ENCODE results near the gene POTEH.
"Not testable (repeated sequence)": the region's sequence is repeated elsewhere in the genome, so short reads cannot be mapped to it uniquely, and the experiment has no call there.

POTEH gene

DNA sequence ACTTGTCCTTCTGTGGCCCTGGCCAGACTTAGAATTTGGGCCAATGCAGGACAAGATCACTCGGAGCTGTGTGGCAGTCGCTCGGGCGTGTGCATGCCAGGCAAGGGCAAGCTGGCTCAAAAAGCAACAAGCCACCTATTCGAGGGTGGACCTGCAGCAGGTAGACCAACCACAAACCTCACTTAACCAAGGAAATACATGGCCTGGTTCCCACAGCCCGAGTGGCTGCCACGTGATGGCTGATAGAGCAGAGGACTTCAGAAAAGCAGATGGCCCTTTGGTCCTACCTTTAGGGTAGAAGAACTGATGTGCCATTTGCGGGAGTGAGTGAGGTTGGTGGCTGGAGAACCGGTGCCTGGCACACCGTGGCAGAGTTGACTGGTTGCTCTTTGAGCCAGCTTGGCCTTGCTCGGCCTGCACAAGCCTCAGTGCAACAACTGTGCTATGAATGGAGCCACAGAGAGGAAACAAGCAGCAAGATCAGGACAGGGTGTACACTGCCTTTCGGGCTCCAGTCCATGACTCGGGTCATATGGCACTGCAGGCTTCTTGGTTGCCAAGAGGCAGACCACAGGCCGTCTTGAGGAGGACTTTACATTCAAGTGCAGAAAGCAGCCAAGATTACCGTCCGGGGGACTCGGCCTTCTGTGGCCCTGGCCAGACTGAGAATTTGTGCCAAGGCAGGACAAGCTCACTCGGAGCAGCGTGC is 39.5 kb downstream of the POTEH start:
- H3K4me3 ChIP-seq (ENCODE audit: low read depth, low read length); H3K9me3 ChIP-seq (ENCODE audit: insufficient read depth, low read depth, low read length); H2BK5ac ChIP-seq (ENCODE audit: low read depth, low read length, poor library complexity); H4K91ac ChIP-seq (ENCODE audit: low read depth, low read length); H3K79me2 ChIP-seq (ENCODE audit: control insufficient read depth, insufficient read depth, low read length, poor library complexity); H3K4me1 ChIP-seq (ENCODE audit: control insufficient read depth in 1 of 2, insufficient read depth in 2 of 2, low read length in 2 of 2); H3K27me3 ChIP-seq (ENCODE audit: insufficient read depth, low read length); H2BK12ac ChIP-seq (ENCODE audit: low read length); H3K79me1 ChIP-seq (ENCODE audit: low read length); H3K36me3 ChIP-seq (ENCODE audit: control insufficient read depth in 1 of 2, insufficient read depth in 2 of 2, low read length in 2 of 2); H3K23ac ChIP-seq (ENCODE audit: low read length); DNase-seq; H2AFZ ChIP-seq (ENCODE audit: insufficient read depth, low read length, poor library complexity); H3K4ac ChIP-seq (ENCODE audit: low read depth, low read length); H2BK120ac ChIP-seq (ENCODE audit: insufficient read depth, low read length, poor library complexity); H3K14ac ChIP-seq (ENCODE audit: low read length); H3K18ac ChIP-seq (ENCODE audit: low read length); H3K4me2 ChIP-seq (ENCODE audit: low read length); H4K12ac ChIP-seq (ENCODE audit: low read depth, low read length); H4K8ac ChIP-seq (ENCODE audit: low read depth, low read length); H3K9ac ChIP-seq (ENCODE audit: low read length); H3K27ac ChIP-seq (ENCODE audit: low read depth, low read length); H2AK5ac ChIP-seq (ENCODE audit: low read length): not testable (repeated sequence)
- no CpG with 5 or more reads among the region's 19 CpGs for WGBS (ENCODE audit: extremely low coverage, insufficient coverage, insufficient read length)

DNA sequence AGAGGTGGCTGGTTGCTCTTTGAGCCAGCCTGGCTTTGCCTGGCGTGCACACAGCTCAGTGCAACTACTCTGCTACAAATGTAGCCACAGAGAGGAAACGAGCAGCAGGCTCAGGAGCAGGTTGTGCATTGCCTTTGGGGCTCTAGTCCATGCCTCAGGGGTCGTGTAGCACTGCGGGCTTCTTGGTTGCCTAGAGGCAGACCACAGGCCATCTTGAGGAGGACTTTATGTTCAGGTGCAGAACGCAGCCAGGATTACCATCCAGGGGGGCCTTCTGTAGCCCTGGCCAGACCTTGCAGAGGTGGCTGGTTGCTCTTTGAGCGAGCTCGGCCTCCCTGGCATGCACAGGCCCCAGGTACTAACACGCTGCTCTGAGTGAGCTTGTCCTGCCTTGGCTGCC is 41.2 kb downstream of the POTEH start:
- not testable (repeated sequence) for H3K4me2 ChIP-seq (ENCODE audit: low read length); H3K14ac ChIP-seq (ENCODE audit: low read length); H3K9ac ChIP-seq (ENCODE audit: low read length); H2BK120ac ChIP-seq (ENCODE audit: insufficient read depth, low read length, poor library complexity); DNase-seq; H2AFZ ChIP-seq (ENCODE audit: insufficient read depth, low read length, poor library complexity); H3K18ac ChIP-seq (ENCODE audit: low read length); H3K9me3 ChIP-seq (ENCODE audit: insufficient read depth, low read depth, low read length); H3K27me3 ChIP-seq (ENCODE audit: insufficient read depth, low read length); H2AK5ac ChIP-seq (ENCODE audit: low read length); H4K12ac ChIP-seq (ENCODE audit: low read depth, low read length); H4K8ac ChIP-seq (ENCODE audit: low read depth, low read length); H3K79me2 ChIP-seq (ENCODE audit: control insufficient read depth, insufficient read depth, low read length, poor library complexity); H3K23ac ChIP-seq (ENCODE audit: low read length); H2BK5ac ChIP-seq (ENCODE audit: low read depth, low read length, poor library complexity); H3K36me3 ChIP-seq (ENCODE audit: control insufficient read depth in 1 of 2, insufficient read depth in 2 of 2, low read length in 2 of 2); H3K27ac ChIP-seq (ENCODE audit: low read depth, low read length); H3K79me1 ChIP-seq (ENCODE audit: low read length); H3K4ac ChIP-seq (ENCODE audit: low read depth, low read length); H4K91ac ChIP-seq (ENCODE audit: low read depth, low read length); H2BK12ac ChIP-seq (ENCODE audit: low read length); H3K4me3 ChIP-seq (ENCODE audit: low read depth, low read length); H3K4me1 ChIP-seq (ENCODE audit: control insufficient read depth in 1 of 2, insufficient read depth in 2 of 2, low read length in 2 of 2)
- no CpG with 5 or more reads among the region's 8 CpGs for WGBS (ENCODE audit: extremely low coverage, insufficient coverage, insufficient read length)

DNA sequence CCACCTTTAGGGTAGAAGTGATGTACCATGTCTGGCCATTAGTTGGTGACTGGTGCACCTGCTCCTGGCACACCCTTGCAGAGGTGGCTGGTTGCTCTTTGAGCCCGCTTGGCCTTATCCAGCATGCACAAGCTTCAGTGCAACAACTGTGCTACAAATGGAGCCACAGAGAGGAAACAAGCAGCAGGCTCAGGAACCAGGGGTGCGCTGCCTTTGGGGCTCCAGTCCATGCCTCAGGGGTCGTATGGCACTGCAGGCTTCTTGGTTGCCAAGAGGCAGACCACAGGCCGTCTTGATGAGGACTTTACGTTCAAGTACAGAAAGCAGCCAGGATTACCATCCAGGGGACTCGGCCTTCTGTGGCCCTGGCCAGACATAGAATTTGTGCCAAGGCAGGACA is 44.6 kb downstream of the POTEH start:
- H2BK120ac ChIP-seq (ENCODE audit: insufficient read depth, low read length, poor library complexity); H4K12ac ChIP-seq (ENCODE audit: low read depth, low read length); H4K91ac ChIP-seq (ENCODE audit: low read depth, low read length); H2BK12ac ChIP-seq (ENCODE audit: low read length); H3K4ac ChIP-seq (ENCODE audit: low read depth, low read length); H3K4me1 ChIP-seq (ENCODE audit: control insufficient read depth in 1 of 2, insufficient read depth in 2 of 2, low read length in 2 of 2); H3K9me3 ChIP-seq (ENCODE audit: insufficient read depth, low read depth, low read length); H3K79me1 ChIP-seq (ENCODE audit: low read length); H3K27me3 ChIP-seq (ENCODE audit: insufficient read depth, low read length); H3K14ac ChIP-seq (ENCODE audit: low read length); H2AK5ac ChIP-seq (ENCODE audit: low read length); H3K4me3 ChIP-seq (ENCODE audit: low read depth, low read length); H4K8ac ChIP-seq (ENCODE audit: low read depth, low read length); H3K27ac ChIP-seq (ENCODE audit: low read depth, low read length); H3K36me3 ChIP-seq (ENCODE audit: control insufficient read depth in 1 of 2, insufficient read depth in 2 of 2, low read length in 2 of 2); H2AFZ ChIP-seq (ENCODE audit: insufficient read depth, low read length, poor library complexity); H3K9ac ChIP-seq (ENCODE audit: low read length); H3K4me2 ChIP-seq (ENCODE audit: low read length); H3K18ac ChIP-seq (ENCODE audit: low read length); H2BK5ac ChIP-seq (ENCODE audit: low read depth, low read length, poor library complexity); H3K23ac ChIP-seq (ENCODE audit: low read length); DNase-seq; H3K79me2 ChIP-seq (ENCODE audit: control insufficient read depth, insufficient read depth, low read length, poor library complexity): not testable (repeated sequence)
- no CpG with 5 or more reads among the region's 6 CpGs for WGBS (ENCODE audit: extremely low coverage, insufficient coverage, insufficient read length)

DNA sequence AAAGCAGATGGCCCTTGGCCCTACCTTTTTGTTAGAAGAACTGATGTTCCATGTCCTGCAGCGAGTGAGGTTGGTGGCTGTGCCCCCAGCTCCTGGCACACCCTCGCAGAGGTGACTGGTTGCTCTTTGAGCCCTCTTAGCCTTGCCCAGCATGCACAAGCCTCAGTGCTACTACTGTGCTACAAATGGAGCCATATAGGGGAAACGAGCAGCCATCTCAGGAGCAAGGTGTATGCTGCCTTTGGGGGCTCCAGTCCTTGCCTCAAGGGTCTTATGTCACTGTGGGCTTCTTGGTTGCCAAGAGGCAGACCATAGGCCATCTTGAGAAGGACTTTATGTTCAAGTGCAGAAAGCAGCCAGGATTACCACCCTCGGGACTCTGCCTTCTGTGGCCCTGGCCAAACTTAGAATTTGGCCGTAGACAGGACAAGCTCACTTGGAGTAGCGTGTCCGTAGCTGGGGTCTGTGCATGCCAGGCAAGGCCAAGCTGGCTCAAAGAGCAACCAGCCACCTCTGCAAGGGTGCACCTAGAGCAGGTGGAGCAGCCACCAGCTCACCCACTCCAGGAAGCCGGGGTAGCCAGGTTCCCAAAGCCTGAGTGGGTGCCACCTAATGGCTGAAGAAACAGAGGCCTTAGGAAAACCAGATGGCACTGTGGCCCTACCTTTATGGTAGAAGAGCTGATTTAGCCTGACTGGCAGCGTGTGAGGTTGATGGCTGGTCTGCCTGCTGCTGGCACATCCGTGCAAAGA is 48.5 kb downstream of the POTEH start:
- not testable (repeated sequence) for H3K27me3 ChIP-seq (ENCODE audit: insufficient read depth, low read length)

More for the DNA sequence above, 48.5 kb downstream of the POTEH start:
- H3K79me2 ChIP-seq (ENCODE audit: control insufficient read depth, insufficient read depth, low read length, poor library complexity); H3K9ac ChIP-seq (ENCODE audit: low read length); H3K36me3 ChIP-seq (ENCODE audit: control insufficient read depth in 1 of 2, insufficient read depth in 2 of 2, low read length in 2 of 2); H3K27ac ChIP-seq (ENCODE audit: low read depth, low read length); H3K14ac ChIP-seq (ENCODE audit: low read length); H3K4me1 ChIP-seq (ENCODE audit: control insufficient read depth in 1 of 2, insufficient read depth in 2 of 2, low read length in 2 of 2); H4K8ac ChIP-seq (ENCODE audit: low read depth, low read length); H3K9me3 ChIP-seq (ENCODE audit: insufficient read depth, low read depth, low read length); H4K12ac ChIP-seq (ENCODE audit: low read depth, low read length); H4K91ac ChIP-seq (ENCODE audit: low read depth, low read length); H2AK5ac ChIP-seq (ENCODE audit: low read length); DNase-seq; H3K79me1 ChIP-seq (ENCODE audit: low read length); H2BK5ac ChIP-seq (ENCODE audit: low read depth, low read length, poor library complexity); H2AFZ ChIP-seq (ENCODE audit: insufficient read depth, low read length, poor library complexity); H2BK120ac ChIP-seq (ENCODE audit: insufficient read depth, low read length, poor library complexity); H2BK12ac ChIP-seq (ENCODE audit: low read length); H3K4ac ChIP-seq (ENCODE audit: low read depth, low read length); H3K18ac ChIP-seq (ENCODE audit: low read length); H3K23ac ChIP-seq (ENCODE audit: low read length); H3K4me3 ChIP-seq (ENCODE audit: low read depth, low read length); H3K4me2 ChIP-seq (ENCODE audit: low read length): not testable (repeated sequence)
- WGBS (ENCODE audit: extremely low coverage, insufficient coverage, insufficient read length), result no CpG with 5 or more reads among the region's 10 CpGs

All from trophoblast cell (in vitro differentiated cells and primary cell).